ENCODE results near the gene MAML2. TPM values are rescaled to one million over a fixed set of nuclear protein-coding genes. Genes with fewer than 3 reads are reported as not detected.
A peak's percentile ranks its signal among the peaks of the same experiment; 100 is the strongest.

The MAML2 gene
- total and polyA plus RNA-seq, 2 of the 13 experiments (the other 11 are each of a cell fraction or from before 2014, with no cell fraction given) = 2.3 to 25.9 TPM

DNA sequence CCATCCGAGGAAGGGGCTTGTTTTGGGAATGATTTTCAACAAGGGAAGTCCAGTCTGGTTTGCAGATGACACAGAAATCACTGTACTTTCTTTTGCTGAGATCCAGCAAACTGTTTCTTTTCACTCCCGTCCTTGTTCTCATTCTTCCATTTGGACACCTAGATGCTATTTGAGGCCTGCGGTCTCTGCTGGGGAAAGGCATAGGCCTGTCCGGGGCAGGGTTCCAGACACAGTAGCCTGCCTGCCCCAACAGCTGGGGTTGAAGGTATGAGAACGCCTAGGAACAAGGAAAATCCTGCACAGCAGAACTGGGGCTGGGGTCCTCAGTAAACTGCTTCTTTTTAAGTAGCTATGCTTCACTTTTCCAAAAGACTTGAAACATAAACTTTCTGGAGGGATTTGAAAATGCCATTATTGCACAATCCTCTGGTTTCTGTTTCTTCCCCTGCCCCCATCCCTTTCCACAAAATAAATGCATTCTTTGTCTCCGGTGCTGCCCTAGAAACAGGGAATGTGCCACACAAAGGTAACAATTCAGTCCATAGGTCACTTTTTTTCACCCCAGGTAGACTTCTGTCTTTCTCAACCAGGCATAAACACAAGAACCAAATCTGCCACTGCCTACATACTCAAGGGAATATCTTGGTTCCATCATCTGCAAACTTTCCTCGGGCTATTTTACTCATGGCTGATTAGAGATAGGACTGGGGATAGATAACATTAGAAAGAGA is 244.3 kb downstream of the MAML2 start (continued):
- peak; percentile 39; the same call in 1 of the 2 replicates for TF ChIP-seq ZNF792 (CRISPR knock-in tag; IDR thresholded peaks at IDR 0.05)
- no peak for TF ChIP-seq DNMT3B (CRISPR knock-in tag; conservative IDR thresholded peaks at IDR 0.05)
- TF ChIP-seq FOXA1 (IDR thresholded peaks at IDR 0.05) = no peak
- peak; percentile 29; the same call in 1 of the 2 replicates for TF ChIP-seq FOXA1 (CRISPR knock-in tag; IDR thresholded peaks at IDR 0.05)
- 0 out of 2 replicates have a peak, but pooled peaks have one; percentile 49 for TF ChIP-seq WIZ (CRISPR knock-in tag; IDR thresholded peaks at IDR 0.05)
- no peak for TF ChIP-seq MATR3 (CRISPR knock-in tag; IDR thresholded peaks at IDR 0.05)
- TF ChIP-seq, protein P1, sequence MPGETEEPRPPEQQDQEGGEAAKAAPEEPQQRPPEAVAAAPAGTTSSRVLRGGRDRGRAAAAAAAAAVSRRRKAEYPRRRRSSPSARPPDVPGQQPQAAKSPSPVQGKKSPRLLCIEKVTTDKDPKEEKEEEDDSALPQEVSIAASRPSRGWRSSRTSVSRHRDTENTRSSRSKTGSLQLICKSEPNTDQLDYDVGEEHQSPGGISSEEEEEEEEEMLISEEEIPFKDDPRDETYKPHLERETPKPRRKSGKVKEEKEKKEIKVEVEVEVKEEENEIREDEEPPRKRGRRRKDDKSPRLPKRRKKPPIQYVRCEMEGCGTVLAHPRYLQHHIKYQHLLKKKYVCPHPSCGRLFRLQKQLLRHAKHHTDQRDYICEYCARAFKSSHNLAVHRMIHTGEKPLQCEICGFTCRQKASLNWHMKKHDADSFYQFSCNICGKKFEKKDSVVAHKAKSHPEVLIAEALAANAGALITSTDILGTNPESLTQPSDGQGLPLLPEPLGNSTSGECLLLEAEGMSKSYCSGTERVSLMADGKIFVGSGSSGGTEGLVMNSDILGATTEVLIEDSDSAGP (CRISPR knock-in tag; IDR thresholded peaks at IDR 0.05; ENCODE audit: borderline replicate concordance) = peak; percentile 51; the same call in 1 of the 2 replicates
- peak; percentile 99 for TF ChIP-seq CEBPB (IDR thresholded peaks at IDR 0.05; ENCODE audit: borderline replicate concordance, low read depth, low read length)
- TF ChIP-seq TARDBP (CRISPR knock-in tag; IDR thresholded peaks at IDR 0.05) = peak; percentile 85
- TF ChIP-seq, protein P2, sequence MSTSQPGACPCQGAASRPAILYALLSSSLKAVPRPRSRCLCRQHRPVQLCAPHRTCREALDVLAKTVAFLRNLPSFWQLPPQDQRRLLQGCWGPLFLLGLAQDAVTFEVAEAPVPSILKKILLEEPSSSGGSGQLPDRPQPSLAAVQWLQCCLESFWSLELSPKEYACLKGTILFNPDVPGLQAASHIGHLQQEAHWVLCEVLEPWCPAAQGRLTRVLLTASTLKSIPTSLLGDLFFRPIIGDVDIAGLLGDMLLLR (CRISPR knock-in tag; IDR thresholded peaks at IDR 0.05) = no peak
- no peak for TF ChIP-seq RFX5 (IDR thresholded peaks at IDR 0.05; ENCODE audit: low read depth, low read length)
- TF ChIP-seq ZBTB7B (CRISPR knock-in tag; IDR thresholded peaks at IDR 0.05) = peak; percentile 67
- TF ChIP-seq MEF2D (CRISPR knock-in tag; IDR thresholded peaks at IDR 0.05) = 0 out of 2 replicates have a peak, but pooled peaks have one; percentile 42
- TF ChIP-seq TEAD2 (CRISPR knock-in tag; IDR thresholded peaks at IDR 0.05) = no peak
- TF ChIP-seq, protein P3, sequence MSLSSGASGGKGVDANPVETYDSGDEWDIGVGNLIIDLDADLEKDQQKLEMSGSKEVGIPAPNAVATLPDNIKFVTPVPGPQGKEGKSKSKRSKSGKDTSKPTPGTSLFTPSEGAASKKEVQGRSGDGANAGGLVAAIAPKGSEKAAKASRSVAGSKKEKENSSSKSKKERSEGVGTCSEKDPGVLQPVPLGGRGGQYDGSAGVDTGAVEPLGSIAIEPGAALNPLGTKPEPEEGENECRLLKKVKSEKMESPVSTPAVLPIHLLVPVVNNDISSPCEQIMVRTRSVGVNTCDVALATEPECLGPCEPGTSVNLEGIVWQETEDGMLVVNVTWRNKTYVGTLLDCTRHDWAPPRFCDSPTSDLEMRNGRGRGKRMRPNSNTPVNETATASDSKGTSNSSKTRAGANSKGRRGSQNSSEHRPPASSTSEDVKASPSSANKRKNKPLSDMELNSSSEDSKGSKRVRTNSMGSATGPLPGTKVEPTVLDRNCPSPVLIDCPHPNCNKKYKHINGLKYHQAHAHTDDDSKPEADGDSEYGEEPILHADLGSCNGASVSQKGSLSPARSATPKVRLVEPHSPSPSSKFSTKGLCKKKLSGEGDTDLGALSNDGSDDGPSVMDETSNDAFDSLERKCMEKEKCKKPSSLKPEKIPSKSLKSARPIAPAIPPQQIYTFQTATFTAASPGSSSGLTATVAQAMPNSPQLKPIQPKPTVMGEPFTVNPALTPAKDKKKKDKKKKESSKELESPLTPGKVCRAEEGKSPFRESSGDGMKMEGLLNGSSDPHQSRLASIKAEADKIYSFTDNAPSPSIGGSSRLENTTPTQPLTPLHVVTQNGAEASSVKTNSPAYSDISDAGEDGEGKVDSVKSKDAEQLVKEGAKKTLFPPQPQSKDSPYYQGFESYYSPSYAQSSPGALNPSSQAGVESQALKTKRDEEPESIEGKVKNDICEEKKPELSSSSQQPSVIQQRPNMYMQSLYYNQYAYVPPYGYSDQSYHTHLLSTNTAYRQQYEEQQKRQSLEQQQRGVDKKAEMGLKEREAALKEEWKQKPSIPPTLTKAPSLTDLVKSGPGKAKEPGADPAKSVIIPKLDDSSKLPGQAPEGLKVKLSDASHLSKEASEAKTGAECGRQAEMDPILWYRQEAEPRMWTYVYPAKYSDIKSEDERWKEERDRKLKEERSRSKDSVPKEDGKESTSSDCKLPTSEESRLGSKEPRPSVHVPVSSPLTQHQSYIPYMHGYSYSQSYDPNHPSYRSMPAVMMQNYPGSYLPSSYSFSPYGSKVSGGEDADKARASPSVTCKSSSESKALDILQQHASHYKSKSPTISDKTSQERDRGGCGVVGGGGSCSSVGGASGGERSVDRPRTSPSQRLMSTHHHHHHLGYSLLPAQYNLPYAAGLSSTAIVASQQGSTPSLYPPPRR (CRISPR knock-in tag; IDR thresholded peaks at IDR 0.05; ENCODE audit: borderline replicate concordance) = peak; percentile 41; the same call in 1 of the 2 replicates
- TF ChIP-seq, protein P4, sequence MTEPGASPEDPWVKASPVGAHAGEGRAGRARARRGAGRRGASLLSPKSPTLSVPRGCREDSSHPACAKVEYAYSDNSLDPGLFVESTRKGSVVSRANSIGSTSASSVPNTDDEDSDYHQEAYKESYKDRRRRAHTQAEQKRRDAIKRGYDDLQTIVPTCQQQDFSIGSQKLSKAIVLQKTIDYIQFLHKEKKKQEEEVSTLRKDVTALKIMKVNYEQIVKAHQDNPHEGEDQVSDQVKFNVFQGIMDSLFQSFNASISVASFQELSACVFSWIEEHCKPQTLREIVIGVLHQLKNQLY (CRISPR knock-in tag; IDR thresholded peaks at IDR 0.05) = peak; percentile 55; the same call in 1 of the 2 replicates
- TF ChIP-seq, protein P5, sequence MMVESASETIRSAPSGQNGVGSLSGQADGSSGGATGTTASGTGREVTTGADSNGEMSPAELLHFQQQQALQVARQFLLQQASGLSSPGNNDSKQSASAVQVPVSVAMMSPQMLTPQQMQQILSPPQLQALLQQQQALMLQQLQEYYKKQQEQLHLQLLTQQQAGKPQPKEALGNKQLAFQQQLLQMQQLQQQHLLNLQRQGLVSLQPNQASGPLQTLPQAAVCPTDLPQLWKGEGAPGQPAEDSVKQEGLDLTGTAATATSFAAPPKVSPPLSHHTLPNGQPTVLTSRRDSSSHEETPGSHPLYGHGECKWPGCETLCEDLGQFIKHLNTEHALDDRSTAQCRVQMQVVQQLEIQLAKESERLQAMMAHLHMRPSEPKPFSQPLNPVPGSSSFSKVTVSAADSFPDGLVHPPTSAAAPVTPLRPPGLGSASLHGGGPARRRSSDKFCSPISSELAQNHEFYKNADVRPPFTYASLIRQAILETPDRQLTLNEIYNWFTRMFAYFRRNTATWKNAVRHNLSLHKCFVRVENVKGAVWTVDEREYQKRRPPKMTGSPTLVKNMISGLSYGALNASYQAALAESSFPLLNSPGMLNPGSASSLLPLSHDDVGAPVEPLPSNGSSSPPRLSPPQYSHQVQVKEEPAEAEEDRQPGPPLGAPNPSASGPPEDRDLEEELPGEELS (CRISPR knock-in tag; IDR thresholded peaks at IDR 0.05) = peak; percentile 87
- peak; percentile 36 for TF ChIP-seq GFI1 (CRISPR knock-in tag; IDR thresholded peaks at IDR 0.05; ENCODE audit: borderline replicate concordance)
- TF ChIP-seq KAT8 (CRISPR knock-in tag; IDR thresholded peaks at IDR 0.05) = peak; percentile 43; the same call in 1 of the 2 replicates
- TF ChIP-seq ZNF557 (CRISPR knock-in tag; IDR thresholded peaks at IDR 0.05) = 0 out of 2 replicates have a peak, but pooled peaks have one; percentile 34
- TF ChIP-seq FOXO1 (CRISPR knock-in tag; IDR thresholded peaks at IDR 0.05) = peak; percentile 81
- TF ChIP-seq HOXA3 (CRISPR knock-in tag; IDR thresholded peaks at IDR 0.05) = peak; percentile 42; the same call in 1 of the 2 replicates
